ENCODE results near the gene CTNNAL1. TPM values are rescaled to one million over a fixed set of nuclear protein-coding genes. Genes with fewer than 3 reads are reported as not detected.
A peak's percentile ranks its signal among the peaks of the same experiment; 100 is the strongest.
"Not testable (repeated sequence)": the region's sequence is repeated elsewhere in the genome, so short reads cannot be mapped to it uniquely, and the experiment has no call there.

The CTNNAL1 gene
- total RNA-seq, 1 donor from 2014 or later: 68.9 TPM

DNA sequence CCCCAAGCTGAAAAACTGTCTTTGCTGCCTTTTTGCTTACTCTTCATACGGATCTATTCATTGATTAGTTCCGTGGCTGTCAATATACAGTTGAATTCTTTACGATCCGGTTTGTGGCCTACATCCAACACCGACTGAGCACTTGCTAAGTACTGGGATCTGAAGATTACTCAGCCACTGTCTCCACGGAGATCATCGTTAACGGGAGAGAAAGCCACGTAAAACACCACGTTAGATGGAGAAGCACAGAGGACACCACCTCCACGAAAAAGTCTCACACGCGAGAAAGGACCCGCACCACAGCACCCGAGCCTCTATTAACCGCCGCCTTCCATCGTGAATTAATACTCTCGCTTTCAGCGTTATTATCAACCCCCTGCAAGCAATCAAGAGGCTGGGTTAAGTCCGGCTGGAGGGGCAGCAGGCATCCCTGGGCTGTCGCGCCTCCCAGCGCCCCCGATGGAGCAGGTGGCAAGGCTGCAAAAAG is 80.0 kb downstream of the CTNNAL1 start:
- peak; percentile 24 for DNase-seq (ENCODE audit: low spot score)

DNA sequence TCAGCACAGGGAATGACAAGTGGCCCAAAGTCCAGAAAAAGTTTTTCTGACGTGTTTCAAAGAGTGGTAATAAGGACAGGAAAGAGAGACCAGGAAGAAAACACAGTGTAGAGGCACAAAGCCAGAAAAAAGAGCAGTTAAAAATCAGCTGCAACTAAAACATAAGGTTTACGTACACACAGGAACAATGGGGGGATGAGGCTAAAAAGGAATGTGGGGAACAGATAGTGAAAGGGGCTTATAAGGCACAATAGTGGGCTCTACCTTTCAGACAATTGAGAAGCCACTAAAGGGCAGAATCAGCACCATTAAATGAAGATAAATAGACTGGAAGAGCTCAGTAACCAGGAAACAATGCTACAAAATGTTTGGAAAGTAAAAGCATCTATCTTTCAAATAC is 84.9 kb downstream of the CTNNAL1 start:
- DNase-seq (ENCODE audit: low spot score): no peak

DNA sequence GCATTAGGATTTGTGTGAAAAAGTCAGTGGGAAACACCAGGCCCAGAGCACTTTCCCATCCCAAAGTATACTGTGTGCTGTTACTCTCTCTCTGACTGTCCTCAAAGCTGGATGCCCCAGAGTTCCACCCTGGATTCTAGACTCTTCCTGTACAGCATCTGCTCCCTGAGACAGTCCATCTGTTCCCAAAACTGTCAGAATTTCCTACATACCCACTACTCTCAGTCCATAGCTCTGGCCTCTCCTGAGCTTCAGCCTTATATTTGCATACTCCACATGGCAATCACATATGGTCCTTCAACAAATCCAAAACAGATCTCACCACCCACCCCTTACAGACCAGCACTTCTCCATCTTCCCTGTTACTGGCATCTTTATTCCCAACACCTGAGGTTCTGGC is 88.8 kb downstream of the CTNNAL1 start:
- no peak for DNase-seq (ENCODE audit: low spot score)

DNA sequence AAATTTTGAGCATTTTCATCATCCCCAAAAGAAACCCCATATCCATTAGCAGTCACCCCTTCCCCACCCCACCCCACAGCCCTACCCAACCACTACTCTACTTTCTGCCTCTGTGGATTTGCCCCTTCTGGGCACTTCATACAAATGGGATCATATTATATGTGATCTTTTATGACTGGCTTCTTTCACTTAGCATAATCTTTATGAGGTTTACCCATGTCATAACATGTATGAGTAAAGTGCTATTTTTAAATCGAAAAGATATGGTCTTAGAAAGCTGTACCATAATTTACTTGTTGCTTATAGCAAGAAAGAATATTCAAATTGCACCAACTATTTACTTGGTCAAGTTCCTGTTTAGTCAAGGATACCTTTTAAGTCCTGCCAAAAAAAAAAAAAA is 92.1 kb downstream of the CTNNAL1 start:
- DNase-seq (ENCODE audit: low spot score): no peak

DNA sequence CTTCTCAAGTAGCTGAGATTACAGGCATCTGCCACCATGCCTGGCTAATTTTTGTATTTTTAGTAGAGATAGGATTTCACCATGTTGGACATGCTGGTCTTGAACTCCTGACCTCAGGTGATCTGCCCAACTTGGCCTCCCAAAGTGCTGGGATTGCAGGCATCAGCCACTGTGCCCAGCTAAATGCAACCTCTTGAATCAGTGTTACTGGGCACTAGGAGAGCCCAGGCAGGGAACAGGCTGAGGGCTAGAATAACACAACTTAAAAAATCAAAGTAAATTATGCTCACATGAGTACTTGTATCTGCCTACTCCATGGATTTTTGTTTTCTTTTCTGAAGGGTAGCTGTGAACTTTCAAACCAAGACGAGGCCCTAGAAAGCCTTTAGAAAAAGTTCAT is 92.9 kb downstream of the CTNNAL1 start:
- DNase-seq (ENCODE audit: low spot score): not testable (repeated sequence)

DNA sequence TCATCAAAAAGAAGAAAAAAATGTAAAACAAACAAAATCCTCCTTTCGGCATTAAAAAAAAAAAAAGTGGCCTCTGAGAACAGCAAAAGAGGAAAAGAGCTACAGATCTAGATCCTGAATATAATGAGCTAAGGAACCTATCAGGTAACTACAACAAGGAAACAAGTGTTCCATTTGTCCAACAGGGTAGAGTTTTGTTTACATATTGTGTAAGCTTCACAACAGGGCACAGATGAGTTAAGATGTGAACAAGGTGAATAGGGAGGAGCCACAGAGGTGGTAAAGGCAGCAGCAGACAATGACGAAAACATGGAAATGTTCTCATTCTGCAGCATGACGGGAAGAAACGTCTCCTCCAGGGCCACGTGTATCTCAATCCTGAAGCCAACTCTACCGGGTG is 93.8 kb downstream of the CTNNAL1 start:
- DNase-seq (ENCODE audit: low spot score): no peak

DNA sequence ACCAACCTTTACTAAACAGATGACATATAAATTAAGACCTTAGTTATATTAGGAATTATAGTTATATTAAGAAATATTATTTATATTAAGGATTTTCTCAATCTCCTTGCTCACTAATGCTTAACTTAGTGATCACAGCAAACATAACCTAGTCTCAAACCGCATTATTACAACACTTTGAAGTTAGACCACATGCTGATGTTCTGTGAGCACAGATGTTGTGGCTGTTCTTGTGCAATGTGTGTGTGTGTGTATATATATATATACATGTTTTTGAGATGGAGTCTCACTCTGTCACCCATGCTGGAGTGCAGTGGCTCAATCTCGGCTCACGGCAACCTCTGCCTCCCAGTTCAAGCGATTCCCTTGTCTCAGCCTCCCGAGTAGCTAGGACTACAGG is 99.9 kb downstream of the CTNNAL1 start:
- DNase-seq (ENCODE audit: low spot score): no peak

DNA sequence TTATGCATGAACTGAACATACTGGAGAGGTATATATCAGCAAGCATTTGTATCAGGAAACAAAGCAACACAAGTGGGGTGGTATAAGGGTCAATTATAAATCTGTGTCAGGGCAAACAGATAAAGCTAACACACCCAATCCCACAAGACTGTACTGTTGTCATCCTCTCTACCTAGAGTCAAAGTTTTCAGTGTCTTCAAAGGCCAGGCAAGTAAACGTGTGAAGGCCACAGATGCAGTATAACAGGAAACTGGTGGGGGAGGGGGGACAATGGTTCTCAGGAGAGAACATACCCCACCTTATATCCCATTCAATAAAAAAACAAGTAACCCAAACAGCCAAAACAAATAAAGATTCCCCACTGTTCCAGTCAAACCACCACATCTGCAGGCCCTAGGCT is 101.5 kb downstream of the CTNNAL1 start:
- DNase-seq (ENCODE audit: low spot score): no peak

DNA sequence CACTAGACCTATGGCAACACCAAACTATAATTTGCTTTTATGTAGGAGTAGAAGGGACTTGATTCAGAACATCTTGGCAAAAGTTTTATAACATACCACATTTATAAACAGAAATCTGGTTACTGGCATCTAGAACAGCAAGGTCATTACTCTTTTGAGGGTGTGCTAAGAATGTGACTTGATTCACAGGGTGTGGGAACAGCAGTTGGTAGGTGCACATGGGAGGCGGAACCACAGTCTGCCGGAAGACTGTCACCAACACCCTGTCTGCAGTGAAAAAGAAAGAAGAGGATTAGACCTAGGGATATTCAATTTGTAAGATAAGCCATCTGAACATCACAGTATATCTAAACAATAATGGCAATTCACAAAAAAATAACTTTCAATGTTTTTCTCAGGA is 102.4 kb downstream of the CTNNAL1 start:
- DNase-seq (ENCODE audit: low spot score): no peak

DNA sequence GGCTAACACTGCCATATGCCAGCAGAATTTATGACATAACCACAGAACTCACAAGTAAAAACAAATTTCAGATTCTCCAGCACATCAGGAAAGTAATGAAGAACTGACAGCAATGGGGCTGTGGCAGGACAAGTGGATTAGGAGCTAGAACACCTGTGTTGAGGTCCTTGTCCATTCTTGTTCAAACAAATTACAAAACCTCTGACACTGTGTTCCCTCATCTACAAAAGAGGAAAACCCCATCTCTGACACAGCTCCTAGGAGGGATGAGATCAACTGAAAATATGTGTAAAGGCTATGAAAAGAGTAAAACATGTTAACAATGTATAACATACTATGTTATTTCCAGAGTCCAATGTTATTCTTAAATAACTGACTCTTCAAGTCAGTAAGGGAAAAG is 102.9 kb downstream of the CTNNAL1 start:
- DNase-seq (ENCODE audit: low spot score): no peak

DNA sequence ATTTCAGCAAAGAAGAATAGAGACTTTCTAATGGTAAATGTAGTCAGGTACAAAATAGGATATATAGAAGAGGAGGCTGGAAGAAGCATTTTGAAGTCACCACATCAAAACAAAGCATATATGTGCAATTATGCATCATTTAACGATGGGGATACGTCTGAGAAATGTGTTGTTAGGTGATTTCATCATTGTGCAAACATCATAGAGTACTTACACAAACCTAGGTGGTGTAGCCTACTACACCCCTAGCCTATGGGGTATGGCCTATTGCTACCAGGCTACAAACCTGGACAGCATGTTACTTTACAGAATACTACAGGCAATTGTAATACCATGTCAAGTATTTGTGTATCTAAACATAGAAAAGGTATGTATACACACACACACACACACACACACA is 107.8 kb downstream of the CTNNAL1 start:
- no peak for DNase-seq (ENCODE audit: low spot score)

DNA sequence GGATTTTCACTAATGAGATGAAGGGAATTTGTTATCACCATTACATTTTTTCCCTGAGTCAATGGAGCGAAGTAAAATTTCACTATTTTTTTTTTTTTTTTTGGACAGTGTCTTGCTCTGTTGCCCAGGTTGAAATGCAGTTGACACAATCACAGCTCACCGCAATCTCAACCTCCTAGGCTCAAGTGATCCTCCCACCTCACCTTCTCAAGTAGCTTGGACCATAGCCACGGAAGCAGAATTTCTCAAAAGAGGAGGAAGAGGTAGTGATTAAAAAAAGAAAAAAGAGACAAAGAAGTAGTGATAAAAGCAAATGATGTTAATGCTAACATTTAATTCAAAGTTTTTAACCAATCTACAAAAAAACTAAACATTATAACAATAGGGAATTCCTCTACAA is 109.1 kb downstream of the CTNNAL1 start:
- no peak for DNase-seq (ENCODE audit: low spot score)

DNA sequence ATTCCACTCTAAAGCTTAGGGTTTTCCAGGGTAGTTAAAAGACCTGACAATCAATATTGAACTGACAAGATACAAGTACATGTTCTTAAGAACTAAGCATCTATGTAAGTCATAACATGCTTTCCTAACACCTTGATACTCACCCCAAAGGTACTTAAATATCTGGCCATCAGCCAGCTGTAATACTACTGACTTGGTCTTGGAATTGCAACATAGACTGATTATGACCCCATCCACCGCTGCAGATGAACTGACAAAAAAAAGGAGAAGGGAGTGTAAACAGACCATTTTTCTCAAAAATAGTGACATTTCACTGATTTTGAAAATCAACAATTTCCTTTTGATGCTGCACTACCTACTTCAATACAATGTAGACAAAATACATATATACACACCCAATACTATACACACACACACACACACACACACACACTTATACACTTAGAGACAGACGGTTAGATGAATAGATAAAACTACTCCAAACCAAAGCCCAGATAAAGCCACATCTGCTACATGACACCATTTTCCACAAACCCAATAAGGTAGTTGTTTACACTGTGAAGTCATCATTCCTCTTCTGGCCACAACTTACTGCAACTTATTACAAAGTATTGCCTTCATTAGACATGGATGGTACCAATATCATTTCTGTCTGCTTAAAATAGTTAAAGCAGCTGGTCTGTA is 109.7 kb downstream of the CTNNAL1 start:
- no peak for DNase-seq (ENCODE audit: low spot score)

DNA sequence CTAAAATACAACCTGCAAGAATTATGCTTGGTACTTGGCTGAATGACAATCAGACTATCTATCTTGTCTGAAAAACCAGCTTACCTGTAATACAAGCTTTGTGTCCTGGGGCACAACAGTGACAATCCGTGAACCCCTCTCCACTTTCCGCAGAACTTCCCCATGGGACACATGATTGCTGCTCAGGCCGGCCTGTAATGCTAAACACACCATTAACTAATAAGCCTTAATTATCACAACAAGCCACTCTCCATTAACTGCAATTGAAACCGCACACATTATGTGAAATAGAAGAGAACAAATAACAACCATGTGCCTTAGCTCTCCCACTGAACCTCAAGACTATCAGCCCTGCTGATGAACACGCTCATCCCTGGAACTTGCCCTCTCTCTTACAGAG is 113.1 kb downstream of the CTNNAL1 start:
- DNase-seq (ENCODE audit: low spot score): no peak

DNA sequence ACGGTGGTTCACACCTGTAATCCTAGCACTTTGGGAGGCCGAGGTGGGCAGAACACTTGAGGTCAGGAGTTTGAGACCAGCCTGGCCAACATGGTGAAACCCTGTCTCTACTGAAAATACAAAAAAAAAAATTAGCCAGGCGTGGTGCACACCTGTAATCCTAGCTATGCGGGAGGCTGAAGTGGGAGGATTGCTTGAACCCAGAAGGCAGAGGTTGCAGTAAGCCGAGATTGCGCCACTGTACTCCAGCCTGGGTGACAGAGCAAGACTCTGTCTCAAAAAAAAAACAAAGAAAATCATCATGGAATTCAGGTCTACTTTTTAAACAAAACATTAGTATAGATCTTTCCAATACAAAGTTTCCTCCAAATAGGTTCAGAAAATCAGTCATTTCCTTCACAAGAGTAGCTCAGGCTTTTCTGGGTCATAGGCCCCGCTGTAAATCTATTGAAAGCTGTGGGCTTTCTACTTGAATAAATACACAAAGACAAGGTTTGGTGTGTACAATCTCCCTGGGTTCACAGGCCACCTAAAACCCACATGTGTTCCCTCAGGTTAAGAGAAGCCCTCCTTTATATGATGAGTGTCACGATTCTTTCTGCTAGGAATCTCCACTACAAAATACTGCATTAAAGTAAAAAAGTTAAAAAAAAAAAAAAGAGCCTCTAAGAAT is 114.1 kb downstream of the CTNNAL1 start:
- DNase-seq (ENCODE audit: low spot score): not testable (repeated sequence)

DNA sequence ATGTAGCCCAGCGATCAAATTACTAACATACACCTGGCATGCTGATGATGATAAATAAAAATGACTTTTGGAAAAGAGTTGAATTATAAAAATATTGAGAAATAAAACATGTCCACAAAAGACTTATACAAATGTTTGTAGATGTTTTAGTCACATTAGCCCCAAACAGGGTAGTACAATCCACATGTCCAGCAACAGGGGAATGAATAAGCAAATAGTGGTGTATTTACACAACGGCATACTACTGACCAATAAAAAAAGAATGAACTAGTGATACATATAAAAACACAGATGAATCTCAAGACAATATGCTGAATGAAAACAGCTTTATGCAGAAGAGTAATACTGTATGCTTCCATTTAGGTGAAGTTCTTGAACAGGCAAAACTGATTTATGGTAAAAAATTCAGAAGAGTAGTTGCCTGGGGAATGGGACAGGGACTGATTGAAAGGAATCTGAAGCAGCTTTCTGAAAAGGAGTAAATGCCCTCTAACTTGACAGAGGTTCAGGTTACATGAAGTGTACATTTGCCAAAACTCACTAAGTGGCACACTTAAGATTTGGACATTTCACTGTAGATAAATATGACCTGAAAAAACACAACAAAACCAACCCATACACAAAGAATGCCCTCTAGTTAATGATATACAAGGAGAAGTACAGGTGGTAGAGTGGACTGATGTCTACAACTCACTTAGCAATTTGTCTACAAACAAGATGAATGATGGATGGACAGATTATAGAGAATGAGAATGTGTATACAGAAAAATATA is 115.8 kb downstream of the CTNNAL1 start:
- no peak for DNase-seq (ENCODE audit: low spot score)

DNA sequence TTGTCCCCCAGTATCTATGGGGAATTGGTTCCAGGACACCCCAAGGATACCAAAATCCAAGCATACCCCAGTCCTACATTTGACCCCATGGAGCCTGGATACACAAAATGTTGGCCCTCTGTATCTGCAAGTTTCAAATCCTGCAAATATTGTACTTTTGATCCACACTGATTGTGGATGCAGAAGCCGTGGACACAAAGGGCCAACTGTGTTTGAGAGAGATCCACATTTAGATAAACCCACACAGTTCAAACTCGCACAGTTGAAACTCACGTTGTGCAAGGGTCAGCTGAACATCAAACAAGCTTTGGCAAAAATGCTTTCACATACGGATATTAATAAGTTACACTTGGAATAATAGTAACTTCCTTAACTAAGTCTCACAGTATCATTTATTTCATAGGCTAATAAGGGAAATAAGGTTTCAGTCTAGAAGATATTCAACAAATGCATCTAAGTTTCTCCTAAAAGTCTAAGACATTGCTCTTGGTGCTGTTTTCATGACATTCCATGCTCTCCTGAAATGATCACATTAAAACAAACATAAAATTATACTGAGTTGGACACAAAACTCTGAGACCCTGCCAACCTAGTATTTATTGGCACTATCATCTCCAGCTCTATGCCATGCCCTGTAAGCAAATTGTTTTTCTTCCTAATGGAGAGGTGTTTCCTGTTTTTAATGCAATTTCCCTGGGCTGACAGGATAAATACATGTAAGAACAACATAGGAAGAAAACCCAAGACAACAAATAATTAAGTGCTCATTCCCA is 118.9 kb downstream of the CTNNAL1 start:
- no peak for DNase-seq (ENCODE audit: low spot score)

Other genes starting within 250 kb of the CTNNAL1 start
- gene ACTL7B, start 157.5 kb downstream of the CTNNAL1 start, total RNA-seq (ENCODE audit: insufficient read depth, low replicate concordance): 1.4 TPM
- 0.96 TPM for gene ACTL7A, start 151.2 kb downstream of the CTNNAL1 start, total RNA-seq (ENCODE audit: insufficient read depth, low replicate concordance)
- 56.6 TPM for gene ELP1, start 79.4 kb downstream of the CTNNAL1 start, total RNA-seq (ENCODE audit: insufficient read depth, low replicate concordance)
- 4.6 TPM for gene ABITRAM, start 79.1 kb downstream of the CTNNAL1 start, total RNA-seq (ENCODE audit: insufficient read depth, low replicate concordance)
- 75.4 TPM for gene TMEM245, start 106.4 kb upstream of the CTNNAL1 start, total RNA-seq (ENCODE audit: insufficient read depth, low replicate concordance)
- gene FRRS1L, start 153.8 kb upstream of the CTNNAL1 start, total RNA-seq (ENCODE audit: insufficient read depth, low replicate concordance): 9.1 TPM